Measurements from ENCODE around the gene SFSWAP.

GRCh38 chr12:131786331-131786730, 75.4 kb downstream of the SFSWAP start:
- TF ChIP-seq CTCF (IDR thresholded peaks at IDR 0.05) = no peak
- no peak for TF ChIP-seq POLR2A (IDR thresholded peaks at IDR 0.05)
